ENCODE measurements around the gene SKI. TPM values are rescaled to one million over a fixed set of nuclear protein-coding genes. Genes with fewer than 3 reads are reported as not detected.
"Not testable (repeated sequence)": the region's sequence is repeated elsewhere in the genome, so short reads cannot be mapped to it uniquely, and the experiment has no call there.

The SKI gene
- total and polyA plus RNA-seq, 7 donors = 7.7 to 32.1 (median 21.4) TPM

DNA sequence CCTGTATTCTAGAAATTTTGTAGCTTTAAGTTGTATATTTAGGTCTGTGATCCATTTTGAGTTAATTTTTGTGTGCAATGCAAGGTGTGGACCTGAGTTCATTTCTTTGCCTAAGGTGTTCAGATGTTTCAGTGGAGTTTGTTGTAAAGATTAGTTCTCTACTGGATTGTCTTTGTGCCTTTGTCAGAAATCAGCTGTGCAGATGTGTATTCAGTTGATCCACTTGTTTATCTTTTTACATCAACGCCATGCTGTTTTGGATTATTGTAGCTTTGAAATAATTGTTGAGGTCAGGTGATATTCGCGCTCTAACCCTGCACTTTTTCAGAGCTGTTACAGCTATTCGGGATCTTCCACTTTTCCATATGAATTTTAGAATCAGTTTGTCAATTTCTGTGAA, 32.8 kb downstream of the SKI start:
- WGBS, 3 donors = 93 to 94% (median 94%) methylated on average over 4 of the region's 4 CpGs
- Histone ChIP-seq H3K36me3 (ENCODE audit: insufficient read depth in 1 of 2, low read depth in 1 of 2) (no peaks in the 10 kb centered on the region), H3K4me1 (peaks cover 15% of the 10 kb centered on the region), H3K4me3 (no peak overlapping the region), H3K27ac (no peak overlapping the region), H3K9me3 (peaks cover under 1% of the 10 kb centered on the region), H3K27me3 (ENCODE audit: insufficient read depth in 3 of 3, low read length in 2 of 3) (no peaks in the 10 kb centered on the region)
- intact Hi-C loops (cut with DNase I) = no loop called here
- TF ChIP-seq, protein P1, sequence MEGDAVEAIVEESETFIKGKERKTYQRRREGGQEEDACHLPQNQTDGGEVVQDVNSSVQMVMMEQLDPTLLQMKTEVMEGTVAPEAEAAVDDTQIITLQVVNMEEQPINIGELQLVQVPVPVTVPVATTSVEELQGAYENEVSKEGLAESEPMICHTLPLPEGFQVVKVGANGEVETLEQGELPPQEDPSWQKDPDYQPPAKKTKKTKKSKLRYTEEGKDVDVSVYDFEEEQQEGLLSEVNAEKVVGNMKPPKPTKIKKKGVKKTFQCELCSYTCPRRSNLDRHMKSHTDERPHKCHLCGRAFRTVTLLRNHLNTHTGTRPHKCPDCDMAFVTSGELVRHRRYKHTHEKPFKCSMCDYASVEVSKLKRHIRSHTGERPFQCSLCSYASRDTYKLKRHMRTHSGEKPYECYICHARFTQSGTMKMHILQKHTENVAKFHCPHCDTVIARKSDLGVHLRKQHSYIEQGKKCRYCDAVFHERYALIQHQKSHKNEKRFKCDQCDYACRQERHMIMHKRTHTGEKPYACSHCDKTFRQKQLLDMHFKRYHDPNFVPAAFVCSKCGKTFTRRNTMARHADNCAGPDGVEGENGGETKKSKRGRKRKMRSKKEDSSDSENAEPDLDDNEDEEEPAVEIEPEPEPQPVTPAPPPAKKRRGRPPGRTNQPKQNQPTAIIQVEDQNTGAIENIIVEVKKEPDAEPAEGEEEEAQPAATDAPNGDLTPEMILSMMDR (IDR thresholded peaks at IDR 0.05) = no peak
- DNase-seq = no peak
- ATAC-seq = no peak

DNA sequence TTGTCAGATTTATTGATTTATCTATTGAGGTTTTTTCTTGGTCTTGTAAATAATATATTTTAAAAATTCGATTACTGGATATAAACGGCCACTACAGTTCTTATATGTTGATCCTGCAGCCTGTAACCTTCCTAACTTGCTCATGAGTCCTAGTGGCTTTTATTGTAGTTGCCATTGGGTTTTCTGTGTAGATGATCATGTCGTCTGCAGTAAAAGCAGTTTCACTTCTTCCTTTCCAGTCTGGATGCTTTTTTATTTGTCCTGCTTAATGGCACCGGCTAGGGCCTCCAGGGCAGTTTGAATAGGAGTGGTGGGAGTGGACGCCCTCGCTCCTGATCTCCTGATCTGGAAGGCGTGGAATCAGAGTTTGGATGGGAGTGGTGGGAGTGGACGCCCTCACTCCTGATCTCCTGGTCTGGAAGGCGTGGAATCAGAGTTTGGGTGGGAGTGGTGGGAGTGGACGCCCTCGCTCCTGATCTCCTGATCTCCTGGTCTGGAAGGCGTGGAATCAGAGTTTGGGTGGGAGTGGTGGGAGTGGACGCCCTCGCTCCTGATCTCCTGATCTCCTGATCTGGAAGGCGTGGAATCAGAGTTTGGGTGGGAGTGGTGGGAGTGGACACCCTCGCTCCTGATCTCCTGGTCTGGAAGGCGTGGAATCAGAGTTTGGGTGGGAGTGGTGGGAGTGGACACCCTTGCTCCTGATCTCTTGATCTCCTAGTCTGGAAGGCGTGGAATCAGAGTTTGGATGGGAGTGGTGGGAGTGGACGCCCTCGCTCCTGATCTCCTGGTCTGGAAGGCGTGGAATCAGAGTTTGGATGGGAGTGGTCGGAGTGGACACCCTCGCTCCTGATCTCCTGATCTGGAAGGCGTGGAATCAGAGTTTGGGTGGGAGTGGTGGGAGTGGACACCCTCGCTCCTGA, 33.6 kb downstream of the SKI start:
- H3K9me3 ChIP-seq; H3K27ac ChIP-seq; ATAC-seq; H3K27me3 ChIP-seq (ENCODE audit: insufficient read depth in 3 of 3, low read length in 2 of 3); H3K4me3 ChIP-seq; H3K36me3 ChIP-seq (ENCODE audit: insufficient read depth in 1 of 2, low read depth in 1 of 2); intact Hi-C loops (cut with DNase I): not testable (repeated sequence)
- peaks cover 15% of the 10 kb centered on the region for H3K4me1 ChIP-seq
- peak in 1 of 2 donors; percentile 4 for DNase-seq
- 89 to 93% (median 92%) methylated on average over 23 to 25 of the region's 25 CpGs for WGBS, 3 donors

GRCh38 chr1:2266301-2266975, 38.3 kb downstream of the SKI start:
- DNase-seq (peak in 1 of 2 donors; percentile 30), ATAC-seq (no peak)
- 86 to 90% (median 87%) methylated on average over 16 of the region's 16 CpGs for WGBS, 3 donors
- no peaks in the 10 kb centered on the region for H3K36me3 ChIP-seq (ENCODE audit: insufficient read depth in 1 of 2, low read depth in 1 of 2)
- H3K4me1 ChIP-seq = peaks cover 34% of the 10 kb centered on the region
- no peaks in the 10 kb centered on the region for H3K27me3 ChIP-seq (ENCODE audit: insufficient read depth in 3 of 3, low read length in 2 of 3)
- no peak overlapping the region for H3K27ac ChIP-seq
- intact Hi-C loops (cut with DNase I) = no loop called here
- H3K9me3 ChIP-seq = no peaks in the 10 kb centered on the region
- no peak overlapping the region for H3K4me3 ChIP-seq
- TF ChIP-seq, protein P1 (IDR thresholded peaks at IDR 0.05) = no peak

GRCh38 chr1:2267051-2267830, 39.1 kb downstream of the SKI start:
- intact Hi-C loops (cut with DNase I) = no loop called here
- ATAC-seq (no peak), DNase-seq (peak in 1 of 2 donors; percentile 35)
- Histone ChIP-seq H3K27me3 (ENCODE audit: insufficient read depth in 3 of 3, low read length in 2 of 3) (no peaks in the 10 kb centered on the region), H3K4me3 (no peak overlapping the region), H3K4me1 (peaks cover 42% of the 10 kb centered on the region), H3K27ac (no peak overlapping the region), H3K9me3 (no peaks in the 10 kb centered on the region), H3K36me3 (ENCODE audit: insufficient read depth in 1 of 2, low read depth in 1 of 2) (no peaks in the 10 kb centered on the region)
- 58 to 66% (median 63%) methylated on average over 30 of the region's 30 CpGs for WGBS, 3 donors
- TF ChIP-seq, protein P1 (IDR thresholded peaks at IDR 0.05) = no peak
